Kidney (tissue), 14 donors: ENCODE results near the gene PXYLP1. TPM values are rescaled to one million over a fixed set of nuclear protein-coding genes. Genes with fewer than 3 reads are reported as not detected.

Experiments used
- DNase-seq, 5 donors: peaks; one replicate each; pipeline ENCODE4 v3.0.0-alpha.2; 2013 to 2020
- FAIRE-seq: peaks from 2 replicates; lab custom pipeline; 2012; peaks lifted over from hg19 to GRCh38; lab: Jason Lieb, UNC
- H3K27ac ChIP-seq, 2 donors: one replicate each; pipeline ENCODE4 v1.7.0; 2013; ENCODE audit warnings: low read depth in 2 of 2, low read length in 2 of 2, inconsistent platforms in 1 of 2
- H3K27me3 ChIP-seq: one replicate; pipeline ENCODE4 v1.7.1; 2013; ENCODE audit warnings: low read length, inconsistent platforms; ENCODE audit not compliant: control insufficient read depth, insufficient read depth
- H3K36me3 ChIP-seq, 3 donors: one replicate each; pipeline versions ENCODE4 v1.7.0 to v1.7.1; 2013; ENCODE audit warnings: low read length in 3 of 3, control low read depth in 1 of 3, inconsistent platforms in 1 of 3; ENCODE audit not compliant: insufficient read depth in 3 of 3, control insufficient read depth in 2 of 3
- H3K4me1 ChIP-seq, 3 donors: one replicate each; pipeline versions ENCODE4 v1.7.0 to v1.7.1; 2013; ENCODE audit warnings: low read length in 3 of 3, inconsistent platforms in 1 of 3, low read depth in 1 of 3; ENCODE audit not compliant: control insufficient read depth in 2 of 3, insufficient read depth in 2 of 3
- H3K4me3 ChIP-seq, 3 donors: one replicate each; pipeline versions ENCODE4 v1.7.0 to v1.8.1; 2013; ENCODE audit warnings: low read length in 3 of 3, control low read depth in 1 of 3, inconsistent platforms in 1 of 3
- H3K9ac ChIP-seq, 3 donors: one replicate each; pipeline versions ENCODE4 v1.7.0 to v1.7.1; 2013; ENCODE audit warnings: low read length in 3 of 3, control low read depth in 1 of 3, inconsistent platforms in 1 of 3
- H3K9me3 ChIP-seq, 3 donors: one replicate each; pipeline versions ENCODE4 v1.7.0 to v1.7.1; 2013; ENCODE audit warnings: low read length in 3 of 3, control low read depth in 1 of 3, inconsistent platforms in 1 of 3; ENCODE audit not compliant: control insufficient read depth in 2 of 3, insufficient read depth in 1 of 3
- CTCF ChIP-seq: IDR thresholded peaks from 3 replicates; pipeline ENCODE4 v1.5.1; 2012; ENCODE audit warnings: mild to moderate bottlenecking, moderate library complexity, borderline replicate concordance; ENCODE audit not compliant: insufficient read depth; ENCODE audit errors: extremely low read depth
- intact Hi-C: fragments of 100-400 bp; cut with DNase I; formaldehyde crosslinking; loops from one replicate; pipeline ENCODE4 v1.11.1; 2022
- polyA plus RNA-seq: library from polyadenylated mRNA; stranded (reverse); fragments of 350-450 nt; fragmentation: Illumina TruSeq; extraction: RNeasy Lipid Tissue Mini Kit (QIAGEN cat#74804); gene quantifications from one replicate; pipeline ENCODE4 v1.2.3, GENCODE V29; 2014; ENCODE audit warnings: low read depth, low replicate concordance; ENCODE audit not compliant: insufficient read depth
- total RNA-seq: library from RNA; stranded (reverse); fragmentation: NEBNext Ultra II Directional; extraction: Animal tissue kit (Norgen Biotek cat#: 25700); gene quantifications from one replicate; pipeline ENCODE4 v1.2.1, GENCODE V29; 2021
- donor health status: control.
- donor health status: control.
- donor health status: control.
- donor health status: control.
- donor health status: control.
- donor health status: DM: yes; HTN: yes; CAD: no.
- donor health status: Normal renal cell carcinoma (clear cell type).

PXYLP1 gene
- total and polyA plus RNA-seq, 2 donors from 2014 or later: 5.4 to 11.9 TPM

GRCh38 chr3:141253326-141253725, 21.7 kb downstream of the PXYLP1 start:
- Histone ChIP-seq H3K36me3 (no peaks in the 10 kb centered on the region), H3K27me3 (no peaks in the 10 kb centered on the region), H3K4me3 (no peak overlapping the region), H3K4me1 (no peaks in the 10 kb centered on the region), H3K27ac (no peak overlapping the region), H3K9me3 (no peaks in the 10 kb centered on the region), H3K9ac (no peak overlapping the region)
- intact Hi-C loops: no loop called here
- DNase-seq: no peak
- no peak for FAIRE-seq
- TF ChIP-seq CTCF: no peak

GRCh38 chr3:141253811-141254210, 22.2 kb downstream of the PXYLP1 start:
- H3K27ac ChIP-seq: no peak overlapping the region
- intact Hi-C loops: no loop called here
- TF ChIP-seq CTCF: no peak
- no peak overlapping the region for H3K4me3 ChIP-seq
- H3K36me3 ChIP-seq: no peaks in the 10 kb centered on the region
- no peaks in the 10 kb centered on the region for H3K27me3 ChIP-seq
- H3K9me3 ChIP-seq: no peaks in the 10 kb centered on the region
- no peak overlapping the region for H3K9ac ChIP-seq
- H3K4me1 ChIP-seq: no peaks in the 10 kb centered on the region
- DNase-seq: no peak
- no peak for FAIRE-seq

GRCh38 chr3:141255137-141255845, 23.7 kb downstream of the PXYLP1 start:
- TF ChIP-seq CTCF: no peak
- Histone ChIP-seq H3K4me3 (no peak overlapping the region), H3K27me3 (no peaks in the 10 kb centered on the region), H3K9me3 (no peaks in the 10 kb centered on the region), H3K27ac (no peak overlapping the region), H3K4me1 (no peaks in the 10 kb centered on the region), H3K9ac (no peak overlapping the region), H3K36me3 (no peaks in the 10 kb centered on the region)
- intact Hi-C loops: no loop called here
- DNase-seq (peak in 1 of 5 donors; percentile 18), FAIRE-seq (no peak)

GRCh38 chr3:141255846-141256261, 24.2 kb downstream of the PXYLP1 start:
- Histone ChIP-seq H3K27me3 (no peaks in the 10 kb centered on the region), H3K4me1 (no peaks in the 10 kb centered on the region), H3K4me3 (no peak overlapping the region), H3K27ac (no peak overlapping the region), H3K9me3 (no peaks in the 10 kb centered on the region), H3K9ac (no peak overlapping the region), H3K36me3 (no peaks in the 10 kb centered on the region)
- FAIRE-seq (no peak), DNase-seq (peak in 1 of 5 donors; percentile 22)
- intact Hi-C loops: no loop called here
- TF ChIP-seq CTCF: peak; percentile 13
